ENCODE data around the gene EEPD1. TPM values are rescaled to one million over a fixed set of nuclear protein-coding genes. Genes with fewer than 3 reads are reported as not detected.

Gene EEPD1
- total RNA-seq, 1 donor from 2014 or later = 18.5 TPM

DNA sequence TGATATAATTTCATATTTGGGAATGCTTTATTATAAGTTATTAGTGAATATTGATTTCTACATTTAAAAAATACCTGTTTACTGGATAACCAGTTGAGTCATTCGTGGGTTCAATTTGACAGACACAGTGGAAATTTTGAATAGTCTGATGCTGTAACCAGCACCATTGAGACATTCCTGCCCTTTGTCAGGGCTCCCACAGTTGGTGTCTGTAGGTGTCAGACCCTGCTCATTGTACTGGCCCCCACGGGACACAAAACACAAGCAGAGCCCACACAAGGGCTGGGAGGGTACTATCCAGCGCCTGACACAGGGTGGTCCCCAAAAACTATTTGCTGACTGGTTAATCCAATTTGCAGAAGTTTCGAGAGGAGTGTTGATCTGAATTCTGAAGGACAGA lies 35.9 kb downstream of the EEPD1 start:
- intact Hi-C loops (cut with micrococcal nuclease) = no loop called here

DNA sequence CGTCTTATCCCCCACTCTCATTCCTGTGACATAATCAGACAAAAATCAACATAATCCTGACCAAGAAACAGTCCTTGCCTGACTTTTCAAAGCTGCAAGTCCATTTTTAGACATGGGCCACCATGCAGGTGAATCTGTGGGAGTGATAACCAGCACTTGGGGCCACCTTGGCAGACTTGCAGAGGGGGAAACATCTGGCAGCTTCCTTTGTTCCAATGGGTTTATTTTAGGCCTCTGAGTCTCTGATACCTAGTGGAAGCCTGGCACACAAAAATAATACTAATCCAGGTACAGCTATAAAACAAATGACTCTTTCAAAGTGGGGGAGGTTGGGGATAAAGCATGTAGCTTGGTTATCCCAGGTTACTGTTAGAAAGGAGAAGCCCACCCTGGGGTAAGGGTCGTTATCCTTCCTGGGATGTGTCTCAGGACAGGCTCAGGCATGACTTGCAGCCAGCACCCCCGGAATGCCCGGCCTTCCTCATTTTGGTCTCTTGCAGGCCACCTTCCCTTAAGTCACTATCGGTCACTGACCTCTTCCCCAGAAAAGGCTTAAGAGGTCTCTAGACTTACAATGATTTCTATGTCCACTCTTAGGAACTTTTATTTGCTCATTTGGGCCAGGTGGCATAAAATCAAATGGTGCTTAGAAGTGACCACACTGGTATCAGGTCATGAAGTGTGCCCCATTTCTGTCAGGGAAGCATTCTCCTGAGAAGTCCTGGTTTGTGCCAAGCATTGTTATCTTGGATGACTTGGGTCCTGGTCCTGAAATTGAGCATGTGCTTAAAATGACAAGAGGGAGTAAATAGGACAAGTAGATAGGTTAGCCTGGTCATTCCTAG lies 37.6 kb downstream of the EEPD1 start:
- intact Hi-C loops (cut with micrococcal nuclease) = no loop called here

DNA sequence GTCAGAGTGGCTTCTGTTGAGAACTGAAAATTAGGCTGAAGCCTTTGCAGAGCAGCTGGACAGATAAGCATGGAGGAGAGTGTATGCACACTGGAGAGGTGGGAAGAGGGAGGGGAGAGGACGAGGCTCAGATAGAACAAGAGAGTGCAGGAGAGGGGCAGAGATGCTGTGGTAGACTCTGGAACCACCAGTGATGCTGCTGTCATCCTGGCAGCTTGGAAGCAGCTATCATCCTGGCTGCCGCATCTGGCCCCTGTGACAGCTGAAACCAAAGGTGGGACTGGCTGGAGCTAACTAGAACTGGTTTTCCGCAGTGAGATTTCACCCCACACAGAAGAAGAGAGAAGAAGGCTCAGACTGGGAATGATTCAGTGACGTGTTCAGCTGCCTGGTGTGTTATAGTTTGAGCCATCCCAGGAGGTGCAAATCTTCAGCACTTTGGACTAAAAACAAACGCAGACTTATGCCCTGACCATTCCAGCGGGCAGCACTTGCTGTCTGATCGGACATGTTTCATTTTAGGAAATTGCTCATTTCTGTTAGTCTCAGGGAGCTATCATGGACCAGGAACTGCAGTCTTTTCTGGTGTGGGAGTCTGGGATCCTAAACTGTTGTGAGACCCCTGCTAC lies 38.4 kb downstream of the EEPD1 start:
- intact Hi-C loops (cut with micrococcal nuclease) = no loop called here

DNA sequence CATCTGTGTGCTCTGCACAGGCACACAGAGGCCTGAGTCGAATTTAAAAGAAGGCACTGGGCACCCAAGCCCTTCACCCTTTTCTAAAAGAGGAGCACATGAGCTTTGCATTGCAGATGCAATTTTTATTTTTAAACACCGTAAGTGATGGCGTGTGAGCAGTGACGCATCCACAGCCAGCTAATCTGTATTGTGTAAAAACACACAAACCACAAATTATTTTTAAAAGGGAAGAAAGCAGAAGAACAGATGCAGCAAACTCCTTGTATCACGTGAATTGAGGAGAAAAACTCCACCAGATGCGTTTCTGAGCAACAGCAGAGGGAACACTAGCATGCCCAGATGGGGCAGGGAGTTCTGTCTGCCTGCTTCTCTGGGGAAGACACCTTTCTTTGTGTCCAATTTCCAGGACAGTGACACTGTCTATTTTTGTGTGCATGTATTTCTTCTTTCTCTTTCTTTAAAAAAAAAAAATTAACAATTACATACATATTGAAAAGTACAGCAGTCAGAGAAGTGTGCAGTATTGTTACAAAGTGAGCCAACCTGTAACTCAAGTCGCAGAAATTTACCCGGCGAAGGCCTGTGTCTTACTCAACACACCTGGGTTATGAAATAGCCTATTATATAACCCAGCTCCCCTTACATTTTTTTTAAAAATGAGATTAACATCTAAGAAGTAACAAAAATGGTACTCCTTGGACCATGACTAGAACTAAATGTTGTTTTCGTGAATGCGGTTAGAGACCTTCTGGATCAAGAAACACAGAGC lies 39.2 kb downstream of the EEPD1 start:
- intact Hi-C loops (cut with micrococcal nuclease) = no loop called here

DNA sequence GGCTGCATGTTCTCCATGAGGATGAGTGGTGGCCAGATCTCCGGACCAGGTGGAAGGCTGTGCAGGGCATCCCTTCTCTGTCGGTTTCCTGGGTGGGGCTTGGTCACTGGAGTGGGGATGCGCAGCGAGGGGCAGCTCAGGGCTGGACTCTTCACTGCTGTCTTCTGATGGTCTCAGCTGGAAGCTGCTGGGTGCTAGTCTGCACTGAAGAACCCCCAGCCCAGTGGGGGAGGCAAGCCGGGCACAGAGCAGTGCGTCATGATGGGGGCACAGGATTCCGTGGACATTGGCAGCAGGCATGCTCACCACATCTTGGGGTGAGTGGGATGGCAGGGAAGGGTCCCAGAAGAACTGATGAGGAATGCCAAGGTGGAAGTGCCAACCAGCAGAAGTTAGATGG lies 39.8 kb downstream of the EEPD1 start:
- intact Hi-C loops (cut with micrococcal nuclease) = no loop called here

DNA sequence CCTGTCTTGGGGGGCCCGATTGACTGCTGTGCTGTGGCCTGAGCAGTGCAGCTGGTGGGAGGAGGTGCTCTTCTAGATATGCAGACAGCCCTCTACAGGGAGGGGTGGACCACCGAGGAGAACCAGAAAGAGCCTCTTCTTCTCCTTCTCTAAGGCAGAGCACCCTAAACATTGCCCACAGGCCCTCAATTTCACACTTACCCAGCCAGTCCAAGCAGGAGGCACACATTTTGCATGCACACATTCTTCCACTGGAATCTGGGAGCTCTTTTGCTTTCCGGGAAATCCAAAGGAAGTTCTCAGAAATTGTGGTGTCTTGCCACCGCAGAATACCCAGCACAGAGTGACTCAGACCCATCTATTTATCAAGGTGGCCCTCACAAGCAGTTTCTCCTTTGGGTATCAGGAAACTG lies 45.8 kb downstream of the EEPD1 start:
- intact Hi-C loops (cut with micrococcal nuclease) = no loop called here

DNA sequence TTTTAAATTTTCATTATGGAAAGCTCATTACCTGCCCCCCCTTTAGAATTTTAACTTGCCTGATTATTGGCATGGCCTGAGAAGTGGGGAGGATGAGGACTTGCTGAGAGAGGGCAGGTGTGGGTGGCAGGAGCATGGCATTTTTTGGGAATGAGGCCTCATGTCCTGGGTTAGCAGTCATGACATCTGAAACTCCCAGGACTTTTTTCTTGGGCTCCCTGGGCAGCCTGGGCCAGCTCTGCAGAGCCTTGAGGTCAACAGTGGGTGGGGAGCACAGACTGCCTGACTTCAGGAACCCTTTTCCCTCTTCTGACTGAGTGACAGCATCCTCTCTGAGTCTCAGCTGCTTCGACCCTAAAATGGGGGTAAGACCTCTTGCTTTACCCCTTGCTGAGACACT lies 46.3 kb downstream of the EEPD1 start:
- intact Hi-C loops (cut with micrococcal nuclease) = no loop called here

DNA sequence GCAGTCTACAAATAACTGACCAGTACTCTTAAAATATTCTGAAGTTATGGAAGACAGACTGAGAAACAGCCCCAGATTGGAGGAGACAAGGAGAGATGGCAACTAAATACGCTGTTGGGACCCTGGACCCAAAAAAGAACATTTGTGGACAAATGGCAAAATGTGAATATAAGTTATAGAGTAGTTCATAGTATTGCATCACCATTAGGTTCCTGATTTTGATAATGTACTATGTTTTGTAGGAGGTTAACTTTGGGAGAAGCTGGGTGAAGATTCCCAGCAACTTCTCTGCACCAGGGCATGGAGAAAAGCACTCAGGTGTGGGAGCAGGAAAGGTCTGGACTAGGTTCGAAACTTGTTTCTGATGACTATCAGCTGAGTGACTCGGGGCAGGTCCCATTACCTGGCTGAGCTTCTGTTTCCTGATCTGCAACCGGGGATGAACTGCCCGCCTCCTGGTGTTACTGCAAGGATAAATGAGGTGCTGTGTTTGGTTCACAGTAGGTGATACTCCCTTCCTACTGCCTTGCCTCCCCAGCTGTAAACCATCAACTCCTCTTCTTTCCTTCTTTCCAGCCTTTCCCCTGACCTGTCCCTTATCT lies 48.2 kb downstream of the EEPD1 start:
- intact Hi-C loops (cut with micrococcal nuclease) = no loop called here

DNA sequence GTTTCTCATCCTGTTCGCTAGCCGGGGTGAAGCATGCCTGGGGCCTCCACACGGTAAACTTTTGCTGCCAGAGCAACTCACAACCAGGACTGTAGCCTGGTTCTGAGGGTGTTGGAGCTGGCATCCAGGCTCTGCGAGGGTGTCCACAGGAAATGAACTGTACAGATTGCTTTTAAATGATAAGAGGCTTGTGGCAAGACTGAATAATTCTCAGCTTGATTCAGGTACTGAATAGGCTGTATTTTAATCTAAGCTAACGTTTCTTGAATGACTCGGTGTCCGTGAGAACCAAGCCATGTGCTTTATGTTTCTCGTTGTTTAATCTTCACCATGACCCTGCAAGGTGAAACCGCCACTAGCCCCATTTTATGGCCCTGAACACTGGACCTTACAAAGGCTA lies 49.3 kb downstream of the EEPD1 start:
- intact Hi-C loops (cut with micrococcal nuclease) = no loop called here

DNA sequence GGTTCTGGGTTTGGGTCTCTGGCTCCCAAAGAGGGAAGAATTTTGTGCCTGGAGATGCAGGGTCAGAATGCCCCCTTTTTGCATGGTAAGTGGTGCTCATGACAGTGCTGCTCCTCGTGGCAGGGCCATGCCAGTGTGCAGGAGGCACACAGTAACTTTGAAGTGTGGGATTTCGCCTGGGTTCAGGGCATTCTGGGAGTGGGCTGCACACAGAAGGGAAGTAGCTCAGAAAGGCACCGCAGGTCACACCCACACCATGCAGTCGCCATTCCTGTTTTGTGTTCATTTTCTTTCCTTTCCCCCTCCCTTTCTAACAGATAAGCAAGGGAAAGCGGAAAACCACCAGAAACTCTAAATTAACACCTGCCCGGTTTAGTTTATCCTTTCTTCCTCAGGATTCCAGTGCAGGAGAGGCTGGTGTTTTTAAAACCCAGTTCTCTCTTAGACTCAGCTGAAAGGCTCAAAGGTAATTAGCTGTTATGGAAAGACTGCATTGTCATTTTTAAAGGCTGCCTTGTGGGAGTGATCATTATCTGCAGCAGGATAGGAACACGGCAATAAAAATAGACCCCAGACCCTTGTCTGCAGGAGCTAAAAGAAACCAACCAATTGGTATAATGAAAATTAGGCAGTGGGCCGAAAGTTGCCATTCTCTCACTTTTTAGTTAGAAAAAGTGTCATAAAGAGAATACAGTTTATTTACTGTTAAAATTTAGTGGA lies 50.2 kb downstream of the EEPD1 start:
- intact Hi-C loops (cut with micrococcal nuclease) = no loop called here

DNA sequence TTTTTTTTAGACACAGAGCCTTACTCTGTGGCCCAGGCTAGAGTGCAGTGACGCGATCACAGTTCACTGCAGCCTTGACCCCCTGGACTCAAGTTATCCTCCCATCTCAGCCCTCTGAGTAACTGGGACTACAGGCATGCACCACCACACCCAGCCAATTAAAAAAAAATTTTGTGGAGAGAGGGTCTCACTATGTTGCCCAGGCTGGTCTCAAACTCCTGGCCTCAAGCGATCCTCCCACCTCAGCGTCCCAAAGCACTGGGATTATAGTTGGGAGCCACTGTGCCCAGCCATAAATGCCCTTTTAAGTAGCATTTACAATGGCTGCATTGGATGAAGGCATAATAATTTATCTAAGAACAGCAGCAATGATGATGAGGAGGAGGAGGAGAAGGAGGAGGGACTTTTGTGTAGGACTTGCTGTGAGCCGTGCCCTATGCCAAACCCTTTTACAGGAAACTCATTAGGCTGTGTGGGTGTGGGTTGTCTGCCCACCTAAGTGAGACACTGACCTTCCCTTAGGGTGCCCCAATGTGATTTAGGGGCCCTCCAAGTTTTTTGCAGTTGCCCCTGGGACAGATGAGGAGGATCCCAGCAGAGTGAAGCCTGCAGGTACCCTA lies 51.1 kb downstream of the EEPD1 start:
- intact Hi-C loops (cut with micrococcal nuclease) = no loop called here

DNA sequence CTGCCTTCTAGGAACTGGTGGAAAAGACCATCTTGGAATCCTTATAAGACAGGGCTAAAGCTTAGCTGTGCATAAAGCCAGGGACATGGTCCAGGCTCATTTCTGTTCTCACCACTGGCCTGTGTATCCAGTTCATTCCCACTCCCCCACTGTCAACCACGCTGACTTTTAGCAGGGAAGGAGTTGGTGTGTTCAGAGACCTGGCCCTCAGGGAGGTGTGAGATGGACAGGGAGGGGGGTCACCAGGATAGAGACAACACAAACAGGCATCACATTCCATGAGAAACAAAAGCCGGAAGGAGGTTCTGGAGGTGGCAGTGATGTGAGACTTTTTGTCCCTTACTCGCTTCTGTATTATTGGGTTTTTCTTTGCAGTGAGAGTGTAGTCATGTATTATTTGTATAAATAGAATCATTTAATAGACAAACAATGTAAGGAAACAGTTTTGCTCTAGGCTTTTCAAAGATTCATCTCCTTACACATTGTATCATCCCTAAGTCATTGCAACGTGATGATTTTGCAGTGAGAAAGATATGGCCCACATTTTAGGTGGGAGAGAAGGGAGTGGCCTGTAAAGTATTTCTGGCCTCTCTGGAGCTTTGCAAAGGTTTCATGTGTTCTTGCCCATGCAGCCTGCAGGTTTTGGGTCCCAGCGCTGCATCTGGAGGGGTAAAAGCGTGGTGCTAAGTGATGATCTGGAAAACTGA lies 52.0 kb downstream of the EEPD1 start:
- intact Hi-C loops (cut with micrococcal nuclease) = loop anchor here (5.0 kb wide), 1 partner anchor 87 kb away; no protein-coding TSS in a partner anchor

DNA sequence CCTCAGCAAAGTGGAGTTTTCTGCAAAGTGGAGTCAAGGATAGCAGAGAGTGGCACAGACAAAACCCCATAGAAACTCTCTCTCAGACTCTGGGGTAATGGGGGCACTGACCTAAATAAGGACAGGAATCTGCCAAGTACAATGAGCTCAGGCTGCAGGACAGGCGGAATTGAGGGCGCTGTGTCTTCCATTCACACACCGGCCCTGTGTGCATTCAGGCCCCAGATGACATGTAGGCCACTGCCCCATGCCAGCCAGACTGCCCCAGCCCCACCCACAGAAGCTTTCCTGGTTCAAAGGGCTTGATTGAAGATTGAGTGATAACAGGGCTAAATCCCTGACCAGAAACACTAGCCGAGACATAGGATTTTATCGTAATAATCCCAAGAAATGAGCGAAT lies 52.7 kb downstream of the EEPD1 start:
- intact Hi-C loops (cut with micrococcal nuclease) = loop anchor here (5.0 kb wide), 1 partner anchor 86 kb away; no protein-coding TSS in a partner anchor

DNA sequence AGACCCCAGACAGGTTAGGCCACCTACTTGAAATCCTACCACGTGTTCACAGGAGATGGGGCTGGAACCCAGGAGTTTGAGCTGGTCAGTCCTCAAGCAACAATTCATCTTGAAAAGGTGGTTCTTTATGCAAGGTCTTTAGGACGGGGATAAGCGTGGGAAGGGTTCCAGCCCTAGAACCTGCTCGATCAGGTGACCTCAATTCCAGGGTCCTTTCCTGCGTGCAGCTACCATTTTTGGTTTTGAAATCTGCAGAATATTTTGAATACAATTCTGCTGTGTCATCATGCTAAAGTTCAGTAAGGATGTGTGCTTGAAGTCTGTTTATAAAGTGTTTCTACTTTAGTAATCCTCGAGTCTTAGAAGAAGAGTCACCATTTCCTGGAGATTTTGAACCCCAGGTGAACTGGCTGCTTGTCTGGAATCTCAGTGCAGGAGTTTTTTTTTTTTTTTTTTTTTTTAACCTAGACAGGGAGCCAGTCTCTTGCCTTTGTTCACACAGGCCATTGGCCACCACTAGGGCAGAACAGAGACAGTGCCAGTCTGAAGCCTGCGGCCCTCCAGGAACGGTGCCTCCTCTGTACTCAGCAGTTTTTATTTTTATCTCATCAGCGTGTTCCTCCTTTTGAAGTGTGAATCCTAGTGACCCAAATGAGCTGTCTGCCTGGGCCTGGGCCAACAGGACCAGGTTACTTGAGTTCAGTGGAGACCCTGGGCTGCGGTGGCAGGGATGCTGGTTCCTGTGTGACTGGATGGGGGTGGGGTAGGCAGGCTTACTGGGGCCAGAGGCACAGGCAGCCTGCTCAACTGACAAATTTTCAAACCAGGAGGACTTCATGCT lies 54.6 kb downstream of the EEPD1 start:
- intact Hi-C loops (cut with micrococcal nuclease) = loop anchor here (5.0 kb wide), 1 partner anchor 85 kb away; no protein-coding TSS in a partner anchor

DNA sequence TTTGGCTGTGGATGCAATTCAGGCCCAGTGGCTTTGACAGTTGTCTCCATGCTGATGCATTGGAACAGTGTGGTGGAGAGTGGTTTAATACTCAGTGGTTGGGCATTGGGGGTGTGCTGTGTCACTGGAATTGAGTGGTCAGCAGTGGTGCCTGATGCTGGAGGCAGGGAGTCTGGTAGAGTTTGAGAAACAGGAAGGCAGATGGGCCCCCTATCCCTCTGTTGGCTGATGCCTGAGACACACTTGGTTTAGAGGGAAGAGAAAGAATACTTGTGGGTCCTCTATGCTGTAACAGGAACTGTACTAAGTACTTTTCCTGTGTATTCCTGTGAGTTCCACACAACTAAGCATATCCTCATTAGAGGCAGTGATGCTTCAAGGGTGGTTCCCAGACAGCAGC lies 55.4 kb downstream of the EEPD1 start:
- intact Hi-C loops (cut with micrococcal nuclease) = loop anchor here (5.0 kb wide), 1 partner anchor 84 kb away; no protein-coding TSS in a partner anchor

DNA sequence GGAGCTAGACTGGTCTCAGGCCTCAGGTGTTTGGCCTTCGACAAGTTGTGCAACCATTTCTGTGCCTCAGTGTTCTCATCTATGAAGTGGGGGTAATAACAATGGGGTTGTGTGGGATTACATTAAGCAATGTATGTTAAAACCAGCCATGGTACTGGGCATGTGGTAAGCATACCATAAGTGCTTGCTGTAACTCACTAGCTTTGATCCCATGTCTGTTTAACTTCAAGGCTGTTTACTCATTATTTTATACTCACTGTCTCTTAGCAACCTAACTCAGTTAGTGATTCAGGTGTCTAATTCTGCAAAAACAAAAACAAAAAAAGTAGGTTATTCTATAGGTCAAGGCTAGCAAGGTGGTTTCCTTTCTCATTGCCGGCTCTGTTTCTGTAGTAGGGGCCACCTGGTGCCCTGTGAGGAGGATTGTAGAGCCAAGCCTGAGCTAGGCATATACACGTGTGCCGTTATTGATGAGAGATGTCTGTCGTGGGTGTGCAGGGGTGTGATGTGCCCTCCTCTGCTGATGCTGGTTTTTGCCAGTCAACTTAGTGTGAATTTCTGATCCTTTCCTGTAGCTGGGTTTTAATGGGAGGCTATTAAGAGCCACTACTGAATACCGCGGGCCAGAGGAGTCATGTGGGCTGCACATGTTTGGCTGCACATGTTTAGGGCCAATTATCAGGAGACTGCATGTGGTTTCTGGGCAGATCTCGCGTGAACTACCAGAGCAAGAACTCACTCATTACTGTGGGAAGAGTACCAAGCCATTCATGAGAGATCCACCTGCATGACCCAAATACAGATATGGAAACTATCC lies 56.2 kb downstream of the EEPD1 start:
- intact Hi-C loops (cut with micrococcal nuclease) = loop anchor here (5.0 kb wide), 1 partner anchor 83 kb away; no protein-coding TSS in a partner anchor

DNA sequence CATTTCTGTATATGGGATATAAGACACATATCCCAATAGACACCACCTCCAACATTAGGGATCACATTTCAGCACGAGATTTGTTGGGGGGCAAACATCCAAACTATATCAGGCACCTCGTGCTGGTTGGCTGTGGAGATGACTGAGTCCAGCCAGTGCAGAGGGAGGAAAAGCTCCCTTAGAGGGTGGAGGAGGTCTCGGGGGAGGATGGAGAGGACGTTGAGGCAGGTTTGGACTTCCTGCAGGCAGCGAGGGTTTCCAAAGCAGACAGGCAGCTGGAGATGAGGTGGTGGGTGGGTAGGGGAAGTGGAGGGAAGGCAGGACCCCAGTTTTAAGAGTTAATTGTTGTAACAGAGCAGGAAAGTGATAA lies 56.7 kb downstream of the EEPD1 start:
- intact Hi-C loops (cut with micrococcal nuclease) = loop anchor here (5.0 kb wide), 1 partner anchor 83 kb away; no protein-coding TSS in a partner anchor
